Hematopoietic multipotent progenitor cell treated with erythropoietin and hydrocortisone succinate and interleukin-3 and kit ligand, for 17 days (in vitro differentiated cells): ENCODE measurements around the gene THOC6.
A peak's percentile ranks its signal among the peaks of the same experiment; 100 is the strongest.

Source experiments
- DNase-seq: peaks from one replicate; pipeline ENCODE4 v3.0.0-alpha.2; 2015; ENCODE audit warnings: low spot score

THOC6 gene

DNA sequence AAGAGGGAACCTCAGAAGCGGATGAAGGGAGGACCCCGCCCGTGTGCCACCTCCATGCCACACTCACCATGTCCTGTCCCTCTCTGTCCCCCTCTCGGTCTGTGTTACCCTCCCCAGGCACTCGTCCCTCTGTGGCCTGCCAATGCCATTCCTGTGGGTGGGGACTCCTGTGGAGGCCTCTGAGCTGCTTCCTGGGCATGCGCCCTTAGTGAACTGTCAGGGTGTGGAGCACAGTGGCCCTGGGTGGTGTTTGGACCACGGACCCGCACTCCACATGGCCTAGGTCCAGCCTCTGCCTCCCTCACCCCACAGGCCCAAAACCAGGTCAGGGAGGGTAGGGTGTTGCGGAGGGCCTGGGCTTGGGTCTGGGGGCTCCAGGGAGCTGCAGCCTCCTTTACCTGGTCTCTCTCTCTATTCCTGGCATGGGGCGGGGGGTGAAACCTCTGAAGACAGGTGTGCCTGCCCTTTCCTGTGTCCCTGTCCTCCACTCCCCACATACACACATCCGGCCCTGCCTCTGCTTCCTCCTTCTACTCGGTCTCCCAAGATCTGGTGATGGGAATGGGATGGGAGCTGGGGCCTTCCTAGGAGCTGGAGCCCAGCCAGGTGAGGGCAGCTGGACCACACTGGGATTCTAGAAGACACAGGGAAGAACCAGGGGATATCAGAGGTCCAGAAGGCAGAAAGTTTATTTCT is 32.1 kb upstream of the THOC6 start:
- no peak for DNase-seq

DNA sequence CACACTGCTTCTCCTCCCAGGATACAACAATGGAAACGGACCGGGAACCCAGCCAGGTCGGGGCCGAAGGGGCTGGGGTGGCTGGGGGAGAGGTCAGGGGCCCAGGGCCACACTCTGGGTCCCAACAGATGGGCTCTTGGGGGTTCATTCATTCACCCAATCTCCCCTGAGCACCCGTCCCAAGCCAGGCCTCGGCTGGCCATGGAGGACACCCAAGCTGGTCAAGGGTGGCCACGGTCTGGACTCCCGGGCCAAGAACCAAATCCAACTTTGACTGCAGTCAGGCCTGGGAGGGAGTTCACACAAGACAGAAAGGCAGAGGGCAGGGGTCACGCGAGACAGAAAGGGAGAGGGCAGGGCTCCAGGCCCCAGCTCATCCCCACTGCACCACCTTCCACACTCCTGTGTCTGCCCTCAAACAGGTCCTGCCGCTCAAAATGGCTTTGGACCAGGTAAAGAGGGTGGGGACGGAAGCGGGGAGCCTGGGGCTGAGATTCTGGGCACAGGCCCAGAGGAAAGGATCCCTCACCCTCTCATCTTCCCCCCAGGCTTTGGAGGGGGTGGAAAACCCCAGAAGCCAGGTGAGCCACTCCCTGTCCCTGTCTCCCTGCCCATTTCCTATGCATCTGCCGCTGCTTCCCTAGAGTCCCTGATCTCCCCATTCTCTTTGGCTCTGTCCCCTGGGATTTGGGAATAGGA is 31.3 kb upstream of the THOC6 start:
- no peak for DNase-seq

DNA sequence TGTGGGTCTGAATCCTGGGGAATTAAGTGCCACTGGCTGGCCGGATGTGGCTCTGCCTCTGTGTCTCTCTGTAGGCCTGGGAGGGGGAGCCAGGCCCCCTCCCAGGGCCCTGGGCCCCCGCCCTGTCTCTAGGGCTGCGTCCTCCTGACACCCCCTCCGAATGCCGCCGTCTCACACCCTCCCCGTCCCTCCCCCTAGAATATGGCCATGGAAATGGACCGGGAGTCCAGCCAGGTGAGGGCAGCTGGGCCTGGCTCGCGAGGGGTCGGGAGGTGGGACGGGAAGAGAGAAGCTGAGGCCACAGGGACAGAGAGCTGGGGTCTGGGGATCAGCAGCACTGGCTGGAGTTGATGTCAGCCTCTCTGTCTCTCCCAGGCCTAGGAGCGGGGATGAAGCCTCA is 27.5 kb upstream of the THOC6 start:
- no peak for DNase-seq

DNA sequence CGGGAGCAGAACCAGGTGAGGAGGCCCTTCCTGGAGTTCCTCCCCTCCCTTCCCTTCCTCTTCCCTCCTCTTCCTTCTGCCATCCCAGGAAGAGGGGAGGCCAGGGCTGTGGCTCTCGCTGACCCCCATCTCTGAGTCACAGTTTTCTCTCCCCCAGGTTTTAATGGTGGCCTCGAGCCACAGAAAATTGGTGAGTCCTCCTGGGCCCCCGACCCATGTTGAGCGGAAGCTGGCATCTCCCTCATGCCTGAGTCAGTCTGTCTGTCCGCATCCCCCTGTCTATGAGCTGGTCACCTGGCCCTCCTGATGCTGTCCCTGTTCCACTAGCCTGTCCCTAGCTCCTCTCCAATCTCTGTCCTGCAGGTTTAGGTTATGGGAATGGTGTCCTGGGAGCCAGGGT is 23.9 kb upstream of the THOC6 start:
- no peak for DNase-seq

DNA sequence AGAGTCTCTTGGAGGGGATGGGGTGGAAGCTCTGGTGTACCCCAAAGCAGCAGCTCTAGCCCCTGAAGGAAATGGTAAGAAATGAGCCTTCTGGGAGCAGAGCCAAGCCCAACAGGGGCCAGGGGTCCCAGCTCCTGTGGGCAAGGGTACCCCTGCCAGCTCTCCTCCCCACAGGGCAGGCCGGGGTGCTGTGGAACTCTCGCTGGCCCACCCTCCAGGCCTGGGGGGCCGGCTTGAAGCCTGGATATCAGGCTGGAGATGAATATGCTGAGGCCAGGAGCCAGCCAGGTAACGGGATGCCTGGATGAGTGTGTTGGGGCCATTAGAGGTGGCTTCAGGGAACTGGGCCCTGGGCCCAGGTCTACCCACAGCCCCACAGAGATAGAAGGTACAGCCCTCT is 23.3 kb upstream of the THOC6 start:
- no peak for DNase-seq

DNA sequence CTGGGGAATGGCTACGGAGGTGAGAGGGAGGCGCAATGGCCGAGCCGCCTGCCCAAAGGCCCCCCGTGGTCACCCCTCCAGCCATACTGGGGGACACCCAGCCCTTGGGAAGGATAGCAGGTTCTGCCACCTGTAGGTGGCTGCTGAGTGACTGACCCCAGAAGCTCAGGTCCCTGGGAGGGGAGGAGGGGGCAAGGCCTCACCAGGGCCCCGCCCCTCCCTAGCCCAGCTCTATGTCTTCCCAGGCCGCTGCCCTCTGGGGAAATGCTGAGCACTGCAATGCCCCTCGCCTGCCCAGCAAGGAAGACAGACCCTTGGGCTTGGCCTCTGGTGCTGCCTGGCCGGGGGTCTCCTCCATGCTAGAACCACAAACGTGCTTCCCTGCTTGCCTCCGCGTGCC is 22.5 kb upstream of the THOC6 start:
- no peak for DNase-seq

DNA sequence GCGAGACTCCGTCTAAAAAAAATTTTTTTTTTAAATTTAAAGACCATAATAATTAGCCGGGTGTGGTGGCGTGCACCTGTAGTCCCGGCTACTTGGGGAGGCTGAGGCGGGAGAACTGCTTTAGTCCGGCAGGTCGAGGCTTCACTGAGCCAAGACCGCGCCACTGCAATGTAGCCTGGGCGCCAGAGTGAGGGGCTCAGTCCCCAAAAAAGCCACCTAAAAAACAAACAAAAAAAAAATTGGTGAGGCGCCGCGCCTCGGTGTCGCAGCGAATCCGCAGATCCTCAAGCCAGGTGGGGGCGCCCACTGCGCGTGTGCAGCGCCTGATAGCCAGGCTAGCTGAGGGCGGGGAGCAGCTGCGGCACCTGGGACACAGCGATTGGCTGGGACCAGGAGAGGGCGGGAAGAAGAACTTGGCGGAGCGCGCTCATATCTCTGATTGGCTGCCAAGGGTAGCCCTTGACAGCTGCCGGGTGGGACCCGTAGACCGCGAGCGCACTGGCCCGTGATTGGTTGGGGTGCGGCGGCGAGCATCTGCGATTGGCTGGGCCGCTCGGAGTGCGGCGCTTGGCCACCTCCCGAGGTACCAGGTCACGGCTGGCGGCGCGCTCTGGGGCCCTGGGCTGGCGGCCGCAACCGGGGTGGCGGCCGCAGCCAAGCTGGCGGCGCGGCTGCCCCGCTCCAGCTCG is 20.1 kb upstream of the THOC6 start:
- peak; percentile 99 for DNase-seq

DNA sequence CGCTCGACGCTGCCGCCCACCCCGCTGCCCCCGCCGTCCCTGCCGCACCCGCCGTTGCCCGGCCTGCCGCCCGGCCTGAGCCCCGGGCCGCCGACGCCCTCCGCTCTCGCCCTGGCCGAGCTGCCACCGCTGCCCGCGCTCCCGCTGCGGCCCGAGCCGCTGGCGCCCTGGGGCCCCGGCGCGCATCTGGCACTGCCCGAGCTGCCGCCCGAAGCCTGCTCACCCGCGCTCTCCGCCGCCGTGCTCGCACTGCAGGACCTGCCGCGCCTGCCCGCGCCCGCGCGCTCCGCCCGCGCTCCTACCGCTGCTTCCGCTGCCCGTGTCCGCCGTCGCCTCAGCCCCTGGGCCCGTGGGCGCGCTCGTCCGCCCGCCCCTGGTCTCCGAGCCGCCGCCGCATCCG is 19.5 kb upstream of the THOC6 start:
- DNase-seq: no peak

DNA sequence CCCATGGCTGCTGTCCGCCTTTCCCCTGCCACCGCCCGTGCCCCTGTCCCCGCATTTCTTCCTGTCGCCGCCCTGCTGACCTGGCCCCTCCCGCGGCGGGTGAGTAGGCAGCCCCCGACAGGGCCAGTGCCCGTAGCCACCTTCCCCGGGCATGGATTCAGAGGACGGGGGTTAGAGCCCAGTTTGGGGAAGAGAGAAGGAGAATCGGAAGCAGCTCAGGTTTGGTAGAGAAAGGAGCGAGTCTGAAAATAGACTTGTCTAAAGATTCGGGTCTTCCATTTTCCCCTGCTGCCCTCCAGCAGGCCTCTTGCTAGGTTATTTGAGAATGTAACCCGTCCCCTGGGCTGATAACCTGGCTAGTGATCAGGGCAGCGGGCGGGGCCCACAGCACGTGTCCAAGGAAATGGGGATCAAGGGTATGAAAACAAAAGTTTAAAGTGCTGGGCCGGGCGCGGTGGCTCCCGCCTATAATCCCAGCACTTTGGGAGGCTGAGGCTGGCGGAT is 19.0 kb upstream of the THOC6 start:
- peak; percentile 14 for DNase-seq

DNA sequence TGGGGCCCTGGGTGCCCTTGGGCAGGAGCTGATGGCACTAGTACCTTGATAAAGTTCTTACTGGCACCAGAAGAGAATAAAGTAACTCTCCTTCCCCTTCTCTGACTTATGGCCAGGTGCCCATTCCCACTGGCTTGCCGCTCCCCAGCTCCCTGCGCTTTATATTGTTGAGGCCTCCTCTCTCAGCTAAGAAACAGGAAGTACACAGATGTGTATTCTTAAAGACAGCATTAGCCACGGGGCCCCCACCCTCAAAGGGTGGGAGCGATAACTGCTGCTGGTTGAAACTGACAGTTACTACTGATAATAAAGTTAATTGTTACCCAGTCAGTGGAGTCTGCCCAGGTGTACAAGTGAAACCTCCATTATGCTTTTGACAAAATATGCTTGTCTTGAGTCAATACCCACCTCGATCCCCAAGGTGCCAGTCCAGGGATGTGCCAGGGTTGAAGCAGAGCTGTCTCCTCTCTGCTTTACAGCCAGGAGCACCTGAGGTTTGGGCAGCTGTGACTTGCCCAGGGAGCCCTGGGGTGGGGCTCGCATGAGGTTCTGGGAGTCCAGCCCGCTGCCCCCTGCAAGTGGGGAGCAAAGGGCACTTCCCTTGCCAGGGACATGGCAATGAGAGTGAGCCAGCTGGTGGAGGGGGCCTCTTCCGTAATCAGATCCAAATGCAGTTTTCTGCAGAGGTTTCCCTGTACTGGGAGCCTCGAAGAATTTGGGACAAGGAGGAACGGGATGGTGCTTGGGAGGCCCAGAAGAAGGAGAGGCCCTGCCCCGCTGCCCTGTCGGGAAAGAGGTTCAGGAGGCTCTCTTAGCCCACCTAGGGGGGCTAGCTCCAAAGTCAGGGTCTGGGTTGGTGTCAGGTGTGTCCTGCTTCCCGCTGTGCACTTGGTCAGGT is 16.5 kb upstream of the THOC6 start:
- DNase-seq: no peak

DNA sequence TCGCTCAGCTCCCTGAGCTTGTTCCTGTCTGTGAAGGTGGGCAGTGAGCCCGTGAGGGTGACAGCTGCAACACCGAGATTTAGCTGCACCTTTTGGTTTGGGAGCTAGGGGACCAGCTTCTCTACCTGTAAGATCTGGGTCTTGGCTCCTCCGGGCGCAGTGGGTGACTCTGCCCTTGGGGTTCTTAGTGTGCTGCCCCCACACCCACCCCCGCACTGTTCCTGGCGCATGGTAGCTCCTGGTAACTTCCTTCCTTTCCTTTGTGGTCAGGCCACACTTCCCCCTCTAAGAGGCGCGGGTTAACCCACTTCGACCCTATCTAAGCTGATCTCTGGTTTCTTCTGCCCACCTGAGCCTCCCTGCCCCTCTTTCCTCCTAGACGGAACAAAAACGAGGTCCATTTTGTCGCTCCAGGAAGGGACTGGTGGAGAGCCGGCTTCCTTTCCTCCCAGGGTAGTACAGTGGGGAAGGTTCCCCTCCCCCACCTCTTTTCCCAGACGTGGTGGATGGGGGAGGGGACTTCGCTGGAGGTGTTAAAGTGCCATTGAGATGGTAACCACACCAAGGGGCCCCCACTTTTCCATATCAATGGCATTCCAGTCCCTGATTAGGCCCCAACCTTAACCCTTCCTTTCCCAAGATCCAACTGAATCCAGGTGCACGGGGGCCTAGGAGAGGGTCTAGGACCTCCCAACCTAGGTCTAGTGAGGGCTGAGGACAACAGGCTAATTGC is 15.7 kb upstream of the THOC6 start:
- DNase-seq: no peak

DNA sequence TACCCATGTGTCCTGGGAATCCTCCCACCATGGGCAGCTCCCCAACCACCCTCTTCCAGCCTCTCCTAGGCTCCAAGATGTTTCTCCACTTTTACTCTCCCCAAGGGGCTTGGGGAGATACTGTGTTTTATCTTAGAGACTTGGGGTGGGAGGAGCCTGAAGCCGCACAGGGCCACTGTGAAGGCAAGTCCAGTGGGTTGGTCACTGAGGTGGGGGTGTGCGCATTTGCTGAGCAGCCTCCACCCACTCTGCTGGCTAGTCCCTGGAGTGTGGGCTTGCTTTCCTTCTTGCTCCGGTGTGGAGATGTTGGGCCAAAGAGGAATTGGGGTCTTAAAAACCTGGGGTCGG is 15.2 kb upstream of the THOC6 start:
- no peak for DNase-seq

DNA sequence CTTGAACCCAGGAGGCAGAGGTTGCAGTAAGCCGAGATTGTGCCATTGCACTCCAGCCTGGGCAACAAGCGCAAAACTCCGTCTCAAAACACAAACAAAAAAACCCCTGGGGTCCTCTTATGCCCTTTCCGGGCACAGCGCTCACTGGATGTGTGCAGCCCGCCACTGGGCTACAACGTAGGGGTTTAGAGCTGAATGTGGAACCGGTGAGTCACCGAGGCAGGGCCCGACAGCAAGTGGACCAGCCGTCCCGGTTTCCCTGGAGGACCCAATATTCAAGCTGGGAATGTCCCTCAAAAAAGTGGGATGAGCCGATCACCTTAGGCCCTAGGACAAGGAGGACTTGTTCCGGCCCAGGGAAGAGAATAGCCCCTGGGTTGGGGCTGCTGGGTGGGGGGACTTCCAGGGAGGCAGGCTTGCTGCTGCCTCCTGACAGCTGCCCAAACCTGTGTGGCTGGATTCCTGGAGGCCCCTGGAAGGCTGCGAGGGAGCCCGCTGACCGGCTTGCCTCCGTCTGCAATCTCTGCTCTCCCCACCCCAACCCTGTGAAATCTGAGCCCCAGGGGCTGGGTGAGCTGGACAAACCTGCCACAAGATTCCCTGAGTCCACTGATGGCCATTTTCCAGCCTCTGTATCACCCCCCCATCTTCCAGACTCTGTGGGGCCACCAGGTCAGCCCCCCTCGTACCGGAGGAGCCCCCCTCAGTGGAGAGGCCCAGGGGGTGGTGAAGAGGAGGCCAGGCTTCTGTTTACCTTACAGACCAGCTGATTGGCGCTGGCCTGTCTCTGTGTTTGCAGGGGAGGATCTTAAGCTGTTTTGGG is 14.1 kb upstream of the THOC6 start:
- no peak for DNase-seq

DNA sequence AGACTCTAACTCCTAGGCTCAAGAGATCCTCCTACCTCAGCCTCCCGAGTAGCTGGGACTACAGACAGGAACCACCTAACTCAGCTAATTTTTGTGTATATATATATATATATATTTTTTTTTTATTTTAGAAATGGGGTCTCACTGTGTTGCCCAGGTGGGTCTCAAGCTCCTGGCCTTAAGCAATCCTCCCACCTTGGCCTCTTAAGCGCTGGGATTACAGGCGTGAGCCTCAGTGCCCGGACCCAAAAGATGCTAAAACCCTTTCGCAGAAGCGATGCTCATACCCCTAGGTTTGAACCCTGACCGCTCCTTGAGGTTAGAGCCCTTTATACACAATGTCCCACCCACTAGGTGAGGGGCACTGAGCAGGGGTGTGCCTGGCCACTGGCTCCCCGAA is 13.3 kb upstream of the THOC6 start:
- no peak for DNase-seq

DNA sequence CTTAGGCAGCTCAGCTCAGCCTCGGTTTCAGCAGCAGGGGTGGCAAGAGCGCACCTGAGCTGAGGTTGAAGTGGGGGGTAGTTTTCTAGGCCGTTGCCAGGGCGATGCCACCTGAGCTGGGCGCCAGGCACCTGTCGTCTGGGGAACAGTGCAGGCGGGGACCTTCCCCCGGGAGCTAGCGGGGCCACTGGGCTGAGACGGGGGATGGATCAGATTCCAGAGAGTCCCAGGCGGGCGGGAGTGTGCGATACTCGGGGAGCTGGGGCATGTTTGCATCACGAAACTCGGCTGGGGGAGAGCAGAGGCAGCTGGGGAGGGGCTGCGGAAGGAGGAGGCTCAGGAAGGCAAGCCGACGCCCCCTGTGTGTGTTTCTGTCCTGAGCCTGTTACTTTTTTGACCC is 11.6 kb upstream of the THOC6 start:
- no peak for DNase-seq

DNA sequence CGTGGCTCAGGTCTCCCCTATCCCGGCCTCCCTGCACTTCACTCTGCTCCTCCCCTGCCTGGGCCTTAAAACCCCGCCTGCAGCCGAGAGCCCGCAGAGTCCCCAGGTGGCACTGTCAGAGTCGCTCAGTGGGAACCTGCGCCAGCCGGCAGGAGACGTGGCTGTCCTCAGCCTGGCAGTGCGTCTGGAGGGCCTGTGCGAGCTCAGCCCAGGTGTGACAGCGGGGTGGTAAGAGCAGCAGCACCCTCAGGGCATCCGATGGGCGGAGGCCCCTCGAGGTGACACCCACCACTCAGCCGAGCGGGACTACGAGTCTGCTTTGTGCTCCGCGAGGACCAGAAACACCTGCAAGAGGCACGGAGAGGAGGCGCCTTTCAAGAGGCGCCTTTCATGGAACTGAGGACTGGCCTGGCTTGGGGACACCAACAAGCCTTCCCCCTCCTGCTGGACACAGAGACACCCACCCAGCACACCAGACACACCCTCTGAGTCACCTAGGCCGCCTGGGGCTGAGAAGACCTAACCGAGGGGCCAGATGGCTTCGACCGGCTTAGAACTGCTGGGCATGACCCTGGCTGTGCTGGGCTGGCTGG is 10.9 kb upstream of the THOC6 start, which contains the start of gene CLDN9:
TSS of gene CLDN9 (plus strand) at position 96 of the 593 bp plus-strand sequence. CDS start at position 536, 440 bp downstream.
- no peak for DNase-seq

DNA sequence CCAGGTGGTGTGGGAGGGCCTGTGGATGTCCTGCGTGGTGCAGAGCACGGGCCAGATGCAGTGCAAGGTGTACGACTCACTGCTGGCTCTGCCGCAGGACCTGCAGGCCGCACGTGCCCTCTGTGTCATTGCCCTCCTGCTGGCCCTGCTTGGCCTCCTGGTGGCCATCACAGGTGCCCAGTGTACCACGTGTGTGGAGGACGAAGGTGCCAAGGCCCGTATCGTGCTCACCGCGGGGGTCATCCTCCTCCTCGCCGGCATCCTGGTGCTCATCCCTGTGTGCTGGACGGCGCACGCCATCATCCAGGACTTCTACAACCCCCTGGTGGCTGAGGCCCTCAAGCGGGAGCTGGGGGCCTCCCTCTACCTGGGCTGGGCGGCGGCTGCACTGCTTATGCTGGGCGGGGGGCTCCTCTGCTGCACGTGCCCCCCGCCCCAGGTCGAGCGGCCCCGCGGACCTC is 10.3 kb upstream of the THOC6 start:
- no peak for DNase-seq

DNA sequence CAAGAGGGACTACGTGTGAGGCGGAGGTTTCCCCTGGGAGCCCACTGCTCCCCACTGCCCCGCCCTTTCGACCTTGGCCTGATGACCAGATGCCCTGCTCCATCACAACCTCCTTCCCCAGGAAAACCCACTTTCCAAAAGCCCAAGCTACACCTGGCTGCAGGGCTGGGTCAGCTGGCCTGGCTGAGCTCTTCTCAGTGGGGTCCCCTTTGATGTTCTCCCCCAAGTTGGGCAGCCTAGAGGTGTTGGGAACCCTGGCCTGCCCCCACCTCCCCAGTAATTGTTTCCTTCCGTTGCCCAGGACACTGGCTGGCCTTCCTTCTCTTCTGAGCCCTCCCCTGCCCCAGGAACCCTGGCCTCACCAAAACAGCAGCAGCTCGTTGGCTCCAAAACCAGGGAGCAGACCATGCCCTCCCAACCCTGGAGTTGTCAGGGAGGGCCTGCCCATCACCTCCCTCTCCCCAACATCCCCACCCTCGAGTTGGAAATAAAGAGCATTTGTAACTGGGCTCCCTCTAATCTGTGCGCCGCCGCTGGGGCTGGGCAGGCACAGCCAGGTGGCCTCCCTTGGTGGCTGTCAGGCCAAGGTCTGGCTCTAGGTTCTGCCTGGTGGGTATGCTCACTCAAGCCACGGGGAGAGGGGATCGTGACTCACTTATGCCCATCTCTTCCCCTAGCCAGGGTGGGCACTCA is 9.7 kb upstream of the THOC6 start:
- DNase-seq: no peak

DNA sequence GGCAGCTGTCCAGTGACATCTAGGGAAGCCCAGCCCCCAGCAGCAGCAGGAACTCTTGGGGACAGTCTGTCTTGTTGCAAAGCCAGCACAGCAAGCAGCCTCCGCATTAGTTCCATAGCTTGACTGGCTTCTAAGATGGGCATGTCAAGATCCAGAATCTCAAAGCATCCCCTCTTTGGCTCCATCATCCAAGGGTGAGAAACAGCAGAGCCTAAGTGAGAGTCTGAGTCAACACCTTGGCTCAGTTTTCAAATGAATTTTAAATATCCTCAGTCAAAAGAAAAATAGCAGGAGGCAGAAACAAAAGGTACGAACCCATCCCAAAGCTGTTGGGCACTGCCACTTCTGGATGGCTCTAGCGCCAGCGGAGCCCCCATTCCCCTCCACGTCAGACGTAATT is 8.9 kb upstream of the THOC6 start:
- no peak for DNase-seq
